HepG2 (cell line): ENCODE measurements around the gene SKIDA1. TPM values are rescaled to one million over a fixed set of nuclear protein-coding genes. Genes with fewer than 3 reads are reported as not detected.
A peak's percentile ranks its signal among the peaks of the same experiment; 100 is the strongest.

Source experiments
- BRD4 ChIP-seq: sonication (generic); formaldehyde crosslinking; IDR thresholded peaks from 2 replicates; pipeline ENCODE4 v1.4.0; 2020; ENCODE audit warnings: missing genetic modification reagents
- FIP1L1 ChIP-seq: fragments of 200-400 bp; formaldehyde crosslinking; IDR thresholded peaks from 2 replicates; pipeline ENCODE4 v1.6.1; 2018; ENCODE audit warnings: low read depth, mild to moderate bottlenecking, low read length, moderate library complexity, borderline replicate concordance; ENCODE audit not compliant: insufficient read depth
- GATAD1 ChIP-seq: IDR thresholded peaks from 2 replicates; pipeline ENCODE4 v1.6.1; 2016; ENCODE audit warnings: missing genetic modification reagents, missing compliant biosample characterization
- KDM2A ChIP-seq: sonication (generic); formaldehyde crosslinking; IDR thresholded peaks from 2 replicates; pipeline ENCODE4 v1.4.0; 2020; ENCODE audit warnings: low read depth, missing genetic modification reagents, borderline replicate concordance
- KDM4B ChIP-seq: sonication (generic); formaldehyde crosslinking; IDR thresholded peaks from 2 replicates; pipeline ENCODE4 v1.4.0; 2020; ENCODE audit warnings: missing genetic modification reagents
- MEIS2 ChIP-seq: sonication (generic); formaldehyde crosslinking; IDR thresholded peaks from 2 replicates; pipeline ENCODE4 v1.9.0; 2021; ENCODE audit warnings: mild to moderate bottlenecking, missing genetic modification reagents
- MYC ChIP-seq: sonication (generic); formaldehyde crosslinking; IDR thresholded peaks from 2 replicates; pipeline ENCODE4 v1.9.0; 2021; ENCODE audit warnings: missing genetic modification reagents, borderline replicate concordance
- NONO ChIP-seq, 2 experiments: fragments of 450-650 bp in 1 of 2; sonication (generic) in 1 of 2; formaldehyde crosslinking in 1 of 2; IDR thresholded peaks in 1 of 2; conservative IDR thresholded peaks in 1 of 2; 2 replicates each; pipeline versions ENCODE4 v1.6.1 to v1.8.0; 2017 to 2022; ENCODE audit warnings: mild to moderate bottlenecking in 1 of 2, missing genetic modification reagents in 1 of 2, moderate library complexity in 1 of 2
- SMYD3 ChIP-seq: sonication (generic); formaldehyde crosslinking; IDR thresholded peaks from 2 replicates; pipeline ENCODE4 v1.8.1; 2023; ENCODE audit warnings: mild to moderate bottlenecking, missing genetic modification reagents
- SP4 ChIP-seq: sonication (generic); formaldehyde crosslinking; IDR thresholded peaks from 2 replicates; pipeline ENCODE4 v1.8.1; 2023; ENCODE audit warnings: mild to moderate bottlenecking, missing genetic modification reagents
- SRY ChIP-seq: sonication (generic); formaldehyde crosslinking; IDR thresholded peaks from 2 replicates; pipeline ENCODE4 v1.8.0; 2022; ENCODE audit warnings: mild to moderate bottlenecking, missing genetic modification reagents
- TSC22D2 ChIP-seq: sonication (generic); formaldehyde crosslinking; IDR thresholded peaks from 2 replicates; pipeline ENCODE4 v1.5.1; 2020; ENCODE audit warnings: missing genetic modification reagents, mild to moderate bottlenecking, borderline replicate concordance
- ZBTB38 ChIP-seq: sonication (generic); formaldehyde crosslinking; IDR thresholded peaks from 2 replicates; pipeline ENCODE4 v1.5.1; 2020; ENCODE audit warnings: mild to moderate bottlenecking, missing genetic modification reagents
- ZBTB8A ChIP-seq: sonication (generic); formaldehyde crosslinking; IDR thresholded peaks from 2 replicates; pipeline ENCODE4 v1.4.0; 2020; ENCODE audit warnings: mild to moderate bottlenecking, low read depth, missing genetic modification reagents, borderline replicate concordance
- ZEB1 ChIP-seq: IDR thresholded peaks from 2 replicates; pipeline ENCODE4 v1.6.1; 2012; ENCODE audit warnings: mild to moderate bottlenecking, low read depth, inconsistent platforms; ENCODE audit not compliant: insufficient replicate concordance
- ZNF205 ChIP-seq: IDR thresholded peaks from 2 replicates; pipeline ENCODE4 v1.6.1; 2018; ENCODE audit warnings: missing biosample characterization, missing genetic modification reagents
- ZNF260 ChIP-seq: sonication (generic); formaldehyde crosslinking; IDR thresholded peaks from 2 replicates; pipeline ENCODE4 v1.4.0; 2020; ENCODE audit warnings: missing genetic modification reagents, low read depth, mild to moderate bottlenecking, borderline replicate concordance
- ZNF790 ChIP-seq: sonication (generic); formaldehyde crosslinking; IDR thresholded peaks from 2 replicates; pipeline ENCODE4 v1.8.0; 2022; ENCODE audit warnings: missing genetic modification reagents, mild to moderate bottlenecking, borderline replicate concordance
- polyA plus RNA-seq, 8 experiments: library from polyadenylated mRNA; depleted of rRNA in 3 of 8; stranded (reverse) in 7 of 8; unstranded in 1 of 8; fragments of >200 nt; fragmentation: Illumina TruSeq in 4 of 8; extraction: Trizol in 4 of 8; gene quantifications; 2 replicates each; pipeline versions ENCODE4 v1.2.1 to v1.2.3, GENCODE V29; 2011 to 2016; ENCODE audit warnings: low read depth in 4 of 8, missing spikeins in 1 of 8, mixed read lengths in 1 of 8; ENCODE audit not compliant: insufficient read depth in 1 of 8
- total RNA-seq, 5 experiments: library from RNA; depleted of rRNA; stranded (reverse); fragments of >200 nt; fragmentation: Illumina TruSeq; extraction: Trizol; gene quantifications; 2 replicates each; pipeline ENCODE4 v1.2.3, GENCODE V29; 2016; ENCODE audit warnings: low read depth in 1 of 5
- TF ChIP-seq, protein P1 (sequence below): sonication (generic); formaldehyde crosslinking; IDR thresholded peaks from 2 replicates; pipeline ENCODE4 v1.4.0; 2020; ENCODE audit warnings: missing genetic modification reagents, borderline replicate concordance
- TF ChIP-seq, protein P2 (sequence below): sonication (generic); formaldehyde crosslinking; IDR thresholded peaks from 2 replicates; pipeline ENCODE4 v1.5.0; 2020; ENCODE audit warnings: missing genetic modification reagents
- TF ChIP-seq, protein P3 (sequence below): sonication (generic); formaldehyde crosslinking; IDR thresholded peaks from 2 replicates; pipeline ENCODE4 v1.4.0; 2020; ENCODE audit warnings: missing genetic modification reagents

The SKIDA1 gene
- total and polyA plus RNA-seq, 2 of the 13 experiments (the other 11 are each of a cell fraction or from before 2014, with no cell fraction given), result 0.73 to 1.5 TPM

DNA sequence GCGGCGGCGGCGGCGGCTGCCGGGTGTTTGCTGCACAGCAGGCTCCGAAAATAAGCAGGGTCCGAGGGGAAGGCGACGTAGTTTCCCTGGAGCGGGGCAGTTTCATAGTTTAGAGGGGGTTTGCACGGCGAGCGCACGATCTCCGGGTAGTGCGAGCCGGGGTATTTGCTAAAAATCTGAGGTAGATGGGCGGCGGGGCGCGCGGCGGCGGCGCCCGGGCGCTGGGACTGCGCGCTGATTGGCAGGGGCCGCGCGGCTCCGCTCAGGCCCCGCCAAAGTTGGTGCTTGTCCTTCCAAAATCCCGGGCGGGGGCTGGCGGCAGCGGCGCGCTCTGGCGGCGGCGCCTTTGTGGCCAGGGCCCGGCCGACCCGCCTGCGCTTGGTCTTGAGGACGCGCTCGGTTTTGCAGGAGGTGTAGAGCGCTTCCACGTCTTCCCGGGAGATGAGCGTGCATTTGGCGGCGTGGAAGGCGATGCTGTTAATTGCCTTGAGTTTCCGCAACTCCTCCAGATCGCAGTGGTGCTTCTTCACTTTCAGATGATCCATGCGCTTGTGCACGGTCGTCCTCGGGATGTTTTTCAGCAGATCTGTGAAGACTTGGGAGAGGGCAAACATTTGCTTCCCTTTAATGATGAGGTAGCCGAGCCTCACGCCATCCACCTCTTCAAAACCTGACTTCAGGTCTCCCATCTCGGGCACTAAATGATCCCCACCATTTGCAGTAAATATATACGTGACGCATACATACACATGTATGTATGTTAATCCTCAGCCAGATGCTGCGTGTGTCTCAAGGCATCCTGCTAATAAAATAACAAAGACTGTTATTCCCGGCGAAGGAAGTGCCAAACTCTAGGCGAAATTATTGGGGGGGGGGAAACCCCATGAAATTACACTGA lies 8.1 kb downstream of the SKIDA1 start (continued):
- TF ChIP-seq, protein P1, sequence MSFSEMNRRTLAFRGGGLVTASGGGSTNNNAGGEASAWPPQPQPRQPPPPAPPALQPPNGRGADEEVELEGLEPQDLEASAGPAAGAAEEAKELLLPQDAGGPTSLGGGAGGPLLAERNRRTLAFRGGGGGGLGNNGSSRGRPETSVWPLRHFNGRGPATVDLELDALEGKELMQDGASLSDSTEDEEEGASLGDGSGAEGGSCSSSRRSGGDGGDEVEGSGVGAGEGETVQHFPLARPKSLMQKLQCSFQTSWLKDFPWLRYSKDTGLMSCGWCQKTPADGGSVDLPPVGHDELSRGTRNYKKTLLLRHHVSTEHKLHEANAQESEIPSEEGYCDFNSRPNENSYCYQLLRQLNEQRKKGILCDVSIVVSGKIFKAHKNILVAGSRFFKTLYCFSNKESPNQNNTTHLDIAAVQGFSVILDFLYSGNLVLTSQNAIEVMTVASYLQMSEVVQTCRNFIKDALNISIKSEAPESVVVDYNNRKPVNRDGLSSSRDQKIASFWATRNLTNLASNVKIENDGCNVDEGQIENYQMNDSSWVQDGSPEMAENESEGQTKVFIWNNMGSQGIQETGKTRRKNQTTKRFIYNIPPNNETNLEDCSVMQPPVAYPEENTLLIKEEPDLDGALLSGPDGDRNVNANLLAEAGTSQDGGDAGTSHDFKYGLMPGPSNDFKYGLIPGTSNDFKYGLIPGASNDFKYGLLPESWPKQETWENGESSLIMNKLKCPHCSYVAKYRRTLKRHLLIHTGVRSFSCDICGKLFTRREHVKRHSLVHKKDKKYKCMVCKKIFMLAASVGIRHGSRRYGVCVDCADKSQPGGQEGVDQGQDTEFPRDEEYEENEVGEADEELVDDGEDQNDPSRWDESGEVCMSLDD (CRISPR knock-in tag), result no peak
- TF ChIP-seq, protein P2, sequence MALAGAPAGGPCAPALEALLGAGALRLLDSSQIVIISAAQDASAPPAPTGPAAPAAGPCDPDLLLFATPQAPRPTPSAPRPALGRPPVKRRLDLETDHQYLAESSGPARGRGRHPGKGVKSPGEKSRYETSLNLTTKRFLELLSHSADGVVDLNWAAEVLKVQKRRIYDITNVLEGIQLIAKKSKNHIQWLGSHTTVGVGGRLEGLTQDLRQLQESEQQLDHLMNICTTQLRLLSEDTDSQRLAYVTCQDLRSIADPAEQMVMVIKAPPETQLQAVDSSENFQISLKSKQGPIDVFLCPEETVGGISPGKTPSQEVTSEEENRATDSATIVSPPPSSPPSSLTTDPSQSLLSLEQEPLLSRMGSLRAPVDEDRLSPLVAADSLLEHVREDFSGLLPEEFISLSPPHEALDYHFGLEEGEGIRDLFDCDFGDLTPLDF, result peak; percentile 63
- no peak for TF ChIP-seq KDM4B
- no peak for TF ChIP-seq SRY (CRISPR knock-in tag)
- TF ChIP-seq FIP1L1, result no peak
- 0 out of 2 replicates have a peak, but pooled peaks have one; percentile 27 for TF ChIP-seq BRD4 (CRISPR knock-in tag)
- TF ChIP-seq ZNF205 (CRISPR knock-in tag), result no peak
- 0 out of 2 replicates have a peak, but pooled peaks have one; percentile 49 for TF ChIP-seq ZNF790 (CRISPR knock-in tag)
- 0 out of 2 replicates have a peak, but pooled peaks have one; percentile 5 for TF ChIP-seq SP4 (CRISPR knock-in tag)
- no peak for TF ChIP-seq NONO (IDR thresholded peaks at IDR 0.05)
- no peak for TF ChIP-seq NONO (CRISPR knock-in tag; conservative IDR thresholded peaks at IDR 0.05)
- TF ChIP-seq KDM2A, result no peak; the same call in 1 of the 2 replicates
- peak; percentile 67; the same call in 1 of the 2 replicates for TF ChIP-seq MEIS2
- TF ChIP-seq GATAD1 (CRISPR knock-in tag), result no peak
- peak; percentile 64; the same call in 1 of the 2 replicates for TF ChIP-seq SMYD3 (CRISPR knock-in tag)
- no peak for TF ChIP-seq ZBTB8A (CRISPR knock-in tag)
- no peak for TF ChIP-seq ZEB1
- no peak for TF ChIP-seq ZNF260 (CRISPR knock-in tag)
- no peak for TF ChIP-seq TSC22D2 (CRISPR knock-in tag)
- TF ChIP-seq ZBTB38 (CRISPR knock-in tag), result peak; percentile 44
- no peak for TF ChIP-seq MYC (CRISPR knock-in tag)
- TF ChIP-seq, protein P3, sequence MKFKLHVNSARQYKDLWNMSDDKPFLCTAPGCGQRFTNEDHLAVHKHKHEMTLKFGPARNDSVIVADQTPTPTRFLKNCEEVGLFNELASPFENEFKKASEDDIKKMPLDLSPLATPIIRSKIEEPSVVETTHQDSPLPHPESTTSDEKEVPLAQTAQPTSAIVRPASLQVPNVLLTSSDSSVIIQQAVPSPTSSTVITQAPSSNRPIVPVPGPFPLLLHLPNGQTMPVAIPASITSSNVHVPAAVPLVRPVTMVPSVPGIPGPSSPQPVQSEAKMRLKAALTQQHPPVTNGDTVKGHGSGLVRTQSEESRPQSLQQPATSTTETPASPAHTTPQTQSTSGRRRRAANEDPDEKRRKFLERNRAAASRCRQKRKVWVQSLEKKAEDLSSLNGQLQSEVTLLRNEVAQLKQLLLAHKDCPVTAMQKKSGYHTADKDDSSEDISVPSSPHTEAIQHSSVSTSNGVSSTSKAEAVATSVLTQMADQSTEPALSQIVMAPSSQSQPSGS (CRISPR knock-in tag), result no peak
